C4-2B (cell line): Measurements from ENCODE around the gene BLM.

ENCODE experiments used
- ZFX ChIP-seq: fragments of 450-650 bp; IDR thresholded peaks from 2 replicates; pipeline ENCODE4 v1.6.1; 2017
- TF ChIP-seq, protein P1 (sequence below): fragments of 450-650 bp; conservative IDR thresholded peaks from 2 replicates; pipeline ENCODE4 v1.5.1; 2017; ENCODE audit warnings: mild to moderate bottlenecking

DNA sequence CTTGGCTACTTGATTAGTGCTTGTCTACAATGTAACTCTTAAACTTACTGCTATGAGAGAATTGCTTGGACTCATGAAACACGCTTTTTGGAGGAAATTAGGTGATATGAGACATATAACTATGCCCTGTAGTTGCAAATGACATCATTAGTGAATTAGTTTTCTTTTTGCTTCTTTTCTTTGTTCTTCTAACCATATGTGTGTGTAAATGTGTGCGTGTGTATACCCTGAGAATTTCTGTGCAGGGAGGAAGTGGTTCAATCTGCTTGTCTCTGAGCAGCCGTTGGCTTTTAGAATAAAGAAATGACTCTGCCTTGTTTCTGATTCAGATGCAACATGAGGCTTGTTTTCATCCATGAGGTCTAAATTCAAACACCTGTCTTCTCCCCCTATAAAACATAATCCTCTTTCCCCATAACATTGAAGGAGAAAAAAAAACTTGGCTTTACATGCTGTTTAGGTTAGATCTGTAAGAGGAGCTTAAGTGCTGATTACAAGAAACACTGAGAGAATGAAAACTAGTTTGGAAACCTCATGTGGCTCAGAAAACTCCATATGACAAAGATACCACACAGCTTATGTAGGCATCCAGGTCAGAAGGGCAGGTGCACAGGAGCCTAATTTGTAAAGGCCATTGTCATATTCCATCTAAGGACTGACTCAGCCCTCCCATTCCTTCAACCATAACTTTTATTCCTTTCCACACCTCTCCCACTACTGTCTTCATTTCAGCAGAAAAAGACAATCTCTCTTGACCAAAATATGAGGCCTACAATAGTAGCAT is 30.5 kb upstream of the BLM start:
- TF ChIP-seq, protein P1, sequence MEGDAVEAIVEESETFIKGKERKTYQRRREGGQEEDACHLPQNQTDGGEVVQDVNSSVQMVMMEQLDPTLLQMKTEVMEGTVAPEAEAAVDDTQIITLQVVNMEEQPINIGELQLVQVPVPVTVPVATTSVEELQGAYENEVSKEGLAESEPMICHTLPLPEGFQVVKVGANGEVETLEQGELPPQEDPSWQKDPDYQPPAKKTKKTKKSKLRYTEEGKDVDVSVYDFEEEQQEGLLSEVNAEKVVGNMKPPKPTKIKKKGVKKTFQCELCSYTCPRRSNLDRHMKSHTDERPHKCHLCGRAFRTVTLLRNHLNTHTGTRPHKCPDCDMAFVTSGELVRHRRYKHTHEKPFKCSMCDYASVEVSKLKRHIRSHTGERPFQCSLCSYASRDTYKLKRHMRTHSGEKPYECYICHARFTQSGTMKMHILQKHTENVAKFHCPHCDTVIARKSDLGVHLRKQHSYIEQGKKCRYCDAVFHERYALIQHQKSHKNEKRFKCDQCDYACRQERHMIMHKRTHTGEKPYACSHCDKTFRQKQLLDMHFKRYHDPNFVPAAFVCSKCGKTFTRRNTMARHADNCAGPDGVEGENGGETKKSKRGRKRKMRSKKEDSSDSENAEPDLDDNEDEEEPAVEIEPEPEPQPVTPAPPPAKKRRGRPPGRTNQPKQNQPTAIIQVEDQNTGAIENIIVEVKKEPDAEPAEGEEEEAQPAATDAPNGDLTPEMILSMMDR: no peak
- TF ChIP-seq ZFX: no peak
